HepG2 (cell line): ENCODE measurements around the gene JPT1. TPM values are rescaled to one million over a fixed set of nuclear protein-coding genes. Genes with fewer than 3 reads are reported as not detected.
"Not testable (repeated sequence)": the region's sequence is repeated elsewhere in the genome, so short reads cannot be mapped to it uniquely, and the experiment has no call there.

ENCODE experiments used
- ATAC-seq: fragments of 200-7000 bp; cut with Tn5 transposase; 3 replicates; pipeline ENCODE4 v1.9.1; 2020; ENCODE audit warnings: mild to moderate bottlenecking, moderate library complexity
- BruUV-seq: library from RNA; stranded (reverse); fragments of 400-500 nt; replicated peaks from 2 replicates; lab custom pipeline; 2021; lab: Mats Ljungman, UMichigan
- CTCF ChIA-PET: fragments of 300-600 bp; formaldehyde crosslinking; extraction: SDS; loops from one replicate; lab custom pipeline; 2021; ENCODE audit warnings: low total read pairs, inconsistent platforms, low intra/inter-chr PET ratio; lab: Yijun Ruan, JAX
- POLR2A ChIA-PET: fragments of 350-600 bp; sonication (Branson Sonifier 250); formaldehyde crosslinking; loops from one replicate; lab custom pipeline; 2020; ENCODE audit warnings: antibody characterized with exemption, inconsistent platforms; lab: Yijun Ruan, JAX
- DNase-seq: peaks from one replicate; pipeline ENCODE4 v3.0.0-alpha.2; 2015; ENCODE audit warnings: low spot score
- FAIRE-seq: peaks from 3 replicates; lab custom pipeline; 2011; peaks lifted over from hg19 to GRCh38; lab: Jason Lieb, UNC
- H2AFZ ChIP-seq: one replicate; pipeline ENCODE4 v1.6.1; 2011; ENCODE audit warnings: low read length, inconsistent platforms
- H3K27ac ChIP-seq: fragments of 300-600 bp; 3 replicates; pipeline ENCODE4 v1.8.0; 2011; ENCODE audit warnings: mixed run types, mild to moderate bottlenecking, mixed read lengths, low read length, inconsistent platforms; ENCODE audit not compliant: insufficient read depth; ENCODE audit errors: extremely low read length
- H3K27me3 ChIP-seq, 2 experiments: fragments of 200-600 bp in 1 of 2; 2 replicates in 1 of 2; 3 replicates in 1 of 2; pipeline versions ENCODE4 v1.6.0 to v1.8.0; 2011; ENCODE audit warnings: low read length in 2 of 2, mild to moderate bottlenecking in 2 of 2, moderate library complexity in 2 of 2, inconsistent platforms in 1 of 2; ENCODE audit not compliant: insufficient read depth in 2 of 2, control insufficient read depth in 1 of 2
- H3K36me3 ChIP-seq, 2 experiments: fragments of 200-600 bp in 1 of 2; replicated peaks in 1 of 2; 2 replicates in 1 of 2; 3 replicates in 1 of 2; pipeline versions ENCODE4 v1.5.1 to v1.8.0; 2011; ENCODE audit warnings: low read length in 2 of 2, inconsistent platforms in 1 of 2; ENCODE audit not compliant: insufficient read depth in 2 of 2, control insufficient read depth in 1 of 2
- H3K4me1 ChIP-seq: 2 replicates; pipeline ENCODE4 v1.5.1; 2012; ENCODE audit warnings: low read length, inconsistent platforms; ENCODE audit not compliant: insufficient read depth
- H3K4me2 ChIP-seq: 2 replicates; pipeline ENCODE4 v1.6.0; 2011; ENCODE audit warnings: low read depth, low read length, inconsistent platforms
- H3K4me3 ChIP-seq, 3 experiments: fragments of 200-600 bp in 1 of 3; sonication (generic), shearing (Covaris generic) in 1 of 3; replicated peaks in 1 of 3; 2 replicates each; pipeline ENCODE4 v1.5.1; 2011 to 2016; ENCODE audit warnings: low read length in 3 of 3, inconsistent platforms in 2 of 3, low read depth in 2 of 3, mild to moderate bottlenecking in 2 of 3, control low read depth in 1 of 3, mixed read lengths in 1 of 3; ENCODE audit not compliant: insufficient read depth in 1 of 3
- H3K79me2 ChIP-seq: one replicate; pipeline ENCODE4 v1.6.1; 2011; ENCODE audit warnings: low read length, inconsistent platforms; ENCODE audit not compliant: insufficient read depth
- H3K9ac ChIP-seq: 2 replicates; pipeline ENCODE4 v1.6.0; 2011; ENCODE audit warnings: mild to moderate bottlenecking, low read depth, low read length, inconsistent platforms; ENCODE audit not compliant: insufficient read depth
- H3K9me3 ChIP-seq: 2 replicates; pipeline ENCODE4 v1.5.1; 2012; ENCODE audit warnings: mild to moderate bottlenecking, low read length
- H4K20me1 ChIP-seq: 2 replicates; pipeline ENCODE4 v1.6.0; 2011; ENCODE audit warnings: inconsistent platforms, mild to moderate bottlenecking, low read length, moderate library complexity; ENCODE audit not compliant: insufficient read depth
- CBX2 ChIP-seq, 2 experiments: fragments of 200-600 bp in 1 of 2; sonication (generic); formaldehyde crosslinking in 1 of 2; IDR thresholded peaks; 2 replicates each; pipeline versions ENCODE4 v1.7.0 to v1.8.1; 2018 to 2022; ENCODE audit warnings: low read depth in 2 of 2, low read length in 1 of 2, mild to moderate bottlenecking in 1 of 2, missing genetic modification reagents in 1 of 2
- EP300 ChIP-seq, 3 experiments: sonication (generic) in 1 of 3; formaldehyde crosslinking in 1 of 3; IDR thresholded peaks; 2 replicates each; pipeline versions ENCODE4 v1.5.1 to v1.6.1; 2011 to 2020; ENCODE audit warnings: low read depth in 2 of 3, low read length in 2 of 3, borderline replicate concordance in 1 of 3, improper control_type of control experiment in 1 of 3, mild to moderate bottlenecking in 1 of 3, missing genetic modification reagents in 1 of 3, moderate library complexity in 1 of 3
- PAXIP1 ChIP-seq: sonication (generic); formaldehyde crosslinking; conservative IDR thresholded peaks from 2 replicates; pipeline ENCODE4 v1.4.0; 2020; ENCODE audit warnings: mild to moderate bottlenecking, missing genetic modification reagents, moderate library complexity
- RAD51 ChIP-seq: fragments of 450-650 bp; IDR thresholded peaks from 2 replicates; pipeline ENCODE4 v1.6.1; 2016; ENCODE audit warnings: borderline replicate concordance
- SNAI1 ChIP-seq: sonication (generic); formaldehyde crosslinking; IDR thresholded peaks from 2 replicates; pipeline ENCODE4 v1.5.0; 2020; ENCODE audit warnings: mild to moderate bottlenecking, missing genetic modification reagents, borderline replicate concordance
- TBP ChIP-seq: sonication (generic); formaldehyde crosslinking; IDR thresholded peaks from 2 replicates; pipeline ENCODE4 v1.5.0; 2020; ENCODE audit warnings: missing genetic modification reagents
- ZBTB3 ChIP-seq: sonication (generic); formaldehyde crosslinking; IDR thresholded peaks from 2 replicates; pipeline ENCODE4 v1.4.0; 2020; ENCODE audit warnings: low read depth, mild to moderate bottlenecking, moderate library complexity, missing genetic modification reagents, borderline replicate concordance
- ZNF33B ChIP-seq: sonication (generic); formaldehyde crosslinking; IDR thresholded peaks from 2 replicates; pipeline ENCODE4 v1.5.1; 2020; ENCODE audit warnings: mild to moderate bottlenecking, missing genetic modification reagents
- ZNF430 ChIP-seq: sonication (generic); formaldehyde crosslinking; IDR thresholded peaks from 2 replicates; pipeline ENCODE4 v1.9.0; 2021; ENCODE audit warnings: mild to moderate bottlenecking, missing genetic modification reagents
- ZNF510 ChIP-seq: sonication (generic); formaldehyde crosslinking; IDR thresholded peaks from 2 replicates; pipeline ENCODE4 v1.4.0; 2020; ENCODE audit warnings: low read depth, mild to moderate bottlenecking, missing genetic modification reagents
- ZNF572 ChIP-seq: sonication (generic); formaldehyde crosslinking; IDR thresholded peaks from 2 replicates; pipeline ENCODE4 v1.5.1; 2020; ENCODE audit warnings: mild to moderate bottlenecking, missing genetic modification reagents
- ZNF800 ChIP-seq: sonication (generic); formaldehyde crosslinking; IDR thresholded peaks from 2 replicates; pipeline ENCODE4 v1.4.0; 2020; ENCODE audit warnings: missing genetic modification reagents
- ZSCAN31 ChIP-seq: sonication (generic); formaldehyde crosslinking; IDR thresholded peaks from 2 replicates; pipeline ENCODE4 v1.5.0; 2020; ENCODE audit warnings: low read depth, mild to moderate bottlenecking, missing genetic modification reagents
- WGBS: methylation state at CpG from one replicate; pipeline ENCODE4 v1.1.6; 2017; ENCODE audit warnings: low lambda C conversion rate; 5-methylcytosine and 5-hydroxymethylcytosine counted together
- in situ Hi-C: cut with HindIII; loops from 2 replicates; pipeline ENCODE4 v1.10.0; 2017; ENCODE audit warnings: low pct_unique_long_range_greater_than_20kb; ENCODE audit not compliant: extremely low pct_ligation_motif_present
- intact Hi-C: fragments of 100-400 bp; cut with micrococcal nuclease; formaldehyde crosslinking; loops from one replicate; pipeline ENCODE4 v1.10.0; 2022; ENCODE audit not compliant: unreplicated experiment
- polyA plus RNA-seq, 8 experiments: library from polyadenylated mRNA; depleted of rRNA in 3 of 8; stranded (reverse) in 7 of 8; unstranded in 1 of 8; fragments of >200 nt; fragmentation: Illumina TruSeq in 4 of 8; extraction: Trizol in 4 of 8; gene quantifications; 2 replicates each; pipeline versions ENCODE4 v1.2.1 to v1.2.3, GENCODE V29; 2011 to 2016; ENCODE audit warnings: low read depth in 4 of 8, missing spikeins in 1 of 8, mixed read lengths in 1 of 8; ENCODE audit not compliant: insufficient read depth in 1 of 8
- total RNA-seq, 5 experiments: library from RNA; depleted of rRNA; stranded (reverse); fragments of >200 nt; fragmentation: Illumina TruSeq; extraction: Trizol; gene quantifications; 2 replicates each; pipeline ENCODE4 v1.2.3, GENCODE V29; 2016; ENCODE audit warnings: low read depth in 1 of 5

Gene JPT1
- total and polyA plus RNA-seq, 2 of the 13 experiments (the other 11 are each of a cell fraction or from before 2014, with no cell fraction given): 43.3 to 256 TPM

- TF ChIP-seq PAXIP1 (CRISPR knock-in tag): peak; percentile 47; the same call in 1 of the 2 replicates
- TF ChIP-seq ZNF33B (CRISPR knock-in tag): no peak
- TF ChIP-seq CBX2 (IDR thresholded peaks at IDR 0.05; ENCODE audit: low read depth, low read length): no peak
- TF ChIP-seq CBX2 (CRISPR knock-in tag; IDR thresholded peaks at IDR 0.05; ENCODE audit: low read depth): no peak
- TF ChIP-seq ZSCAN31: 0 out of 2 replicates have a peak, but pooled peaks have one; percentile 7
- no peak for TF ChIP-seq RAD51
- TF ChIP-seq TBP (CRISPR knock-in tag): no peak
Observed at GRCh38 chr17:75133001-75133400, 21.3 kb downstream of the JPT1 start (continued).

GRCh38 chr17:75132018-75133000, 22.0 kb downstream of the JPT1 start:
- H4K20me1 ChIP-seq; H3K9me3 ChIP-seq; ATAC-seq; FAIRE-seq; H2AFZ ChIP-seq; in situ Hi-C loops; BruUV-seq; H3K79me2 ChIP-seq; H3K27me3 ChIP-seq; DNase-seq; TF ChIP-seq EP300 (CRISPR knock-in tag; IDR thresholded peaks at IDR 0.05; ENCODE audit: borderline replicate concordance): not testable (repeated sequence)
- ChIA-PET CTCF (interaction anchor here (1.3 to 2.8 kb wide), 2 partner anchors 18 to 69 kb away, joined by 3 to 26 read pairs; no protein-coding TSS in a partner anchor), POLR2A (interaction anchor here (0.7 to 3.1 kb wide), 37 partner anchors 9 to 648 kb away, joined by 3 to 23 read pairs (median 5); partner anchors contain the start of genes ARMC7, CDR2L, JPT1 and MIF4GD)
- peak overlapping the region; percentile 77 to 96 (median 83) for H3K4me3 ChIP-seq
- H3K4me1 ChIP-seq: peaks cover 26% of the 10 kb centered on the region
- peak overlapping the region; percentile 85 for H3K9ac ChIP-seq
- H3K4me2 ChIP-seq: peak overlapping the region; percentile 59
- peak overlapping the region; percentile 86 for H3K27ac ChIP-seq
- peaks cover 10 to 31% of the 10 kb centered on the region in 2 experiments for H3K36me3 ChIP-seq
- WGBS: 82% methylated on average over 40 of the region's 40 CpGs
- intact Hi-C loops: loop anchor here (5.0 kb wide), 1 partner anchor 70 kb away; no protein-coding TSS in a partner anchor
- 0 out of 2 replicates have a peak, but pooled peaks have one; percentile 29 for TF ChIP-seq ZNF800 (CRISPR knock-in tag)
- 0 out of 2 replicates have a peak, but pooled peaks have one; percentile 74 for TF ChIP-seq ZNF510 (CRISPR knock-in tag)
- TF ChIP-seq ZNF430 (CRISPR knock-in tag): 0 out of 2 replicates have a peak, but pooled peaks have one; percentile 32
- 0 out of 4 replicates have a peak, but pooled peaks of 1 of the 2 experiments have one; percentile 1 for TF ChIP-seq EP300 (IDR thresholded peaks at IDR 0.05; ENCODE audit: low read depth in 2 of 2, low read length in 2 of 2)
- TF ChIP-seq ZBTB3 (CRISPR knock-in tag): 0 out of 2 replicates have a peak, but pooled peaks have one; percentile 6
- TF ChIP-seq ZNF572 (CRISPR knock-in tag): 0 out of 2 replicates have a peak, but pooled peaks have one; percentile 41
- TF ChIP-seq SNAI1 (CRISPR knock-in tag): 0 out of 2 replicates have a peak, but pooled peaks have one; percentile 9
